GM12892 (cell line): ENCODE measurements around the gene CBLB.

Experiments
- POLR2A ChIP-seq: IDR thresholded peaks from 2 replicates; pipeline ENCODE4 v1.6.1; 2011; ENCODE audit warnings: low read depth, low read length, control low read depth
- POLR2AphosphoS5 ChIP-seq: IDR thresholded peaks from 2 replicates; pipeline ENCODE4 v1.6.1; 2011; ENCODE audit warnings: low read depth, low read length, control low read depth

- no peak for TF ChIP-seq POLR2A
- no peak for TF ChIP-seq POLR2AphosphoS5
Measured at GRCh38 chr3:105844704-105845103, 24.1 kb downstream of the CBLB start.
